GM12874 (cell line): ENCODE data around the gene NFX1.

Source experiments
- TF ChIP-seq, protein P1 (sequence below): IDR thresholded peaks from 2 replicates; pipeline ENCODE4 v1.5.1; 2011; ENCODE audit warnings: low read depth, mild to moderate bottlenecking, control low read depth, low read length, moderate library complexity; ENCODE audit not compliant: insufficient read depth

The NFX1 gene

DNA sequence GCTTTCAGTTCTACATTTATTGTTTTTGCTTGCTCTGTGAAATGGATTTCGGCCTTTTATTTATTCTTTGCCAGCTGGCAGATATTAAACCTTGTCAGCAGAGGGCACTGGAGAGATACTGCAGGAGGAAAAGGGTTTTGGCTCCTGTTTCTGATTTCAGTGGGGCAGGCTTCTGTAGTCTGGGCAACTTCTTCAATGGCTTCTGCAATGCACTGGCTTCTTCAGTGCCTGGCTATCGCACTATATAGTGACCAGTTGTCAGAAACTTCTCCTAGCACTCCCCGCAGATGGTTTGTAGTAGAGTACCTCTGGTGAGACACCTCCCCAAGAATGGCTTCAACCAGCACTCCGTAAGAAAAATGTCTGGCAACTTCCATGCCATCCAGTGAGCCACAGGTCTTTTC lies 3.2 kb upstream of the NFX1 start:
- TF ChIP-seq, protein P1, sequence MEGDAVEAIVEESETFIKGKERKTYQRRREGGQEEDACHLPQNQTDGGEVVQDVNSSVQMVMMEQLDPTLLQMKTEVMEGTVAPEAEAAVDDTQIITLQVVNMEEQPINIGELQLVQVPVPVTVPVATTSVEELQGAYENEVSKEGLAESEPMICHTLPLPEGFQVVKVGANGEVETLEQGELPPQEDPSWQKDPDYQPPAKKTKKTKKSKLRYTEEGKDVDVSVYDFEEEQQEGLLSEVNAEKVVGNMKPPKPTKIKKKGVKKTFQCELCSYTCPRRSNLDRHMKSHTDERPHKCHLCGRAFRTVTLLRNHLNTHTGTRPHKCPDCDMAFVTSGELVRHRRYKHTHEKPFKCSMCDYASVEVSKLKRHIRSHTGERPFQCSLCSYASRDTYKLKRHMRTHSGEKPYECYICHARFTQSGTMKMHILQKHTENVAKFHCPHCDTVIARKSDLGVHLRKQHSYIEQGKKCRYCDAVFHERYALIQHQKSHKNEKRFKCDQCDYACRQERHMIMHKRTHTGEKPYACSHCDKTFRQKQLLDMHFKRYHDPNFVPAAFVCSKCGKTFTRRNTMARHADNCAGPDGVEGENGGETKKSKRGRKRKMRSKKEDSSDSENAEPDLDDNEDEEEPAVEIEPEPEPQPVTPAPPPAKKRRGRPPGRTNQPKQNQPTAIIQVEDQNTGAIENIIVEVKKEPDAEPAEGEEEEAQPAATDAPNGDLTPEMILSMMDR: peak; percentile 70

DNA sequence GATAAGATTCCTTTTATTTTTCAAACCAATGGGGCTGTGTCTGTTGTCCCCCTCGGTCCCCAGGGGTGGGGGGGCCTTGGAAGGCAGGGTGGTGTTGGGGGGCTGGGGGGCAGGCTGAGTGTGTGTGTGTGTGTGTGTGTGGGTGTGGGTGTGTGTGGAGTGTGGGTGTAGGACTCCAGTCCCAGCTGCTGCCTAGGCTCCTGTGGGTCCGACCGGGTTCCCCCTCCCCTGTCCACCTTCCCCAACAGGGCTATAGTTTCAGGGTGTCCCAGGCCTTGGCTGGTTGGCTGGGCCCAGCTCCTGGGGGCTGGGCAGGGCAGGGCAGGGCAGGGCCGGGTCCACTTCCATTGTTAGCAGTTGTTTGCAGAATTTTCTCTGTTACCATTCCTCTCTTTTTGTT lies 2.1 kb upstream of the NFX1 start:
- TF ChIP-seq, protein P1: no peak

DNA sequence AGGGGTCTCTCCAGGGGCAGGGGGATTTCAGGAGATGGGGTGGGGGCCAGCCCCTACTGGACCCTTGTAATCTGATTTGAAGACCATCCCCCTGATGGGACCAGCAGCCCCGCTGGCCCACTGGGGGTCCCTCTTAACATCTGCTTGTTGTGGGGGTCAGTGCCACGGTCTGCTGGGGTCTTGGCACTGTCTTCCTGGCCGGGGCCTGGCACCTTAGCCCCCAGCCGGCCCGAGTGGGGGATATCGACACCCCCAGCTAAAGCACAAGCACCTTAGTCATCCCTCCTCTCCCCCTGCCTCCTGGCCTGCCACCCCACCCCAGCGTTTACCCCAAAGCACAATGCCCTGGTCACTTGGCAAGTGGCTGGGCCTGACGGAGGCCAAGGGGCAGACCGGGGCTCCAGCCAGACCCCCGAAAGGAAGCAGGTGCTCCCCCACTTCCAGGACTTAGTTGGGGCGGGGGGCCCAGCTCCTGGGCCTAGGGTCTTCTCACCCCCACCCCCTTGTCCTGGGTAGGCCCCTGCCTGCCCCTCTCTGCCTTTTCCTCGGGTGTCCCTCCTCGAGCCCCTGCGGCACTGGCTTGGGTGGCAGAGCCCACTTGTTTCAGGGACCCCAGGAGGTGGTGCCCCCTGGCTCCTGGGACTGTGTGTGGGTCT lies 1.4 kb upstream of the NFX1 start:
- TF ChIP-seq, protein P1: no peak

DNA sequence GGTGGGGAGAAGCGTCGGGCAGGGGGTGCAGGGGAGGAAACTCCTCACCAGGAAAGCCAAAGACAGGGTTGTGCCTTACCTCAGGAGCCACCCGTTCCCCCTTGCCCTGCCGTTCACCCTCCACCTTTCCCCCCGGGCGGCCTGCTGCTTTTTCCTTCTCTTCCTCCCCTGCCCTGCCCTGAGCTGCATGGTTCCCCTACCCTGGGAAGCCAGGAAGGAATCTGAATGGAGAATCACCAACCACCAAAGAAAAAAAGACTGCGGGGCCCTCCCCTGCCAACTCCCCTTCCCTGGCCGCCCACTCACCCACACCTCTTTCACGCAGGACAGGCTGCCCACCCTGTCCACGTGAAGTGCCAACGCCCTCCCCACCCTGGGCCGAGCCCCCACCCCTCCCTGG lies 820 bp upstream of the NFX1 start:
- TF ChIP-seq, protein P1: no peak

DNA sequence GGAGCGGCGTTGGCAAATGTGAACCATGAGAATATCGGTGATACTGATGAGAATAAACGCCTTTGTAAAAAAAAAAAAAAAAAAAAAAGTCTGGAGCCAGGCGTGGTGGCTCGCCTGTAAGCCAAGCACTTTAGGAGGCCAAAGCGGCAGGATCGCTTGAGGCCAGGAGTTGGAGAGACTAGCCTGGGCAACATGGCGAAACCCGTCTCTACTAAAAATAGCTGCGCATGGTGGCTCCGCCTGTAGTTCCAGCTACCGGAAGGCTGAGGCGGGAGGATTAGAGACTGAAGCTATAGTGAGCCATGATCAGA lies 425 bp upstream of the NFX1 start:
- TF ChIP-seq, protein P1: no peak

DNA sequence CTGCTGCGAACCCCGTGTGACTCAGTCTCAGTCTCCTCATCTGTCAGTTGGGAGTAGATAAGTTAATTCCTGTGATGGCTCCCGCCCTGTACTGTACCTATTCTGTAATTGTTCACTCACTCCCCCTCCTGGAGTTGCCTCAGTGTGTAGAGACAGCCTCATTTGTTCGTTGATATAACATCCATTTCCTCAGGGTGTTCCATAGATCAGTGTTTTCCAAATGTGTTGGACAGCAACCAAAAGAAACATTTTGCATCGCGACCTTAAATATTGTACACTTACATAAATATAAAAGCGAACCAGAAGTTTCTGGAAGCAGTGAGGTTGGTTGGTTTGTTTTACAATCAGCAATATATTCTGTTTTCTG lies 698 bp downstream of the NFX1 start:
- TF ChIP-seq, protein P1: no peak

DNA sequence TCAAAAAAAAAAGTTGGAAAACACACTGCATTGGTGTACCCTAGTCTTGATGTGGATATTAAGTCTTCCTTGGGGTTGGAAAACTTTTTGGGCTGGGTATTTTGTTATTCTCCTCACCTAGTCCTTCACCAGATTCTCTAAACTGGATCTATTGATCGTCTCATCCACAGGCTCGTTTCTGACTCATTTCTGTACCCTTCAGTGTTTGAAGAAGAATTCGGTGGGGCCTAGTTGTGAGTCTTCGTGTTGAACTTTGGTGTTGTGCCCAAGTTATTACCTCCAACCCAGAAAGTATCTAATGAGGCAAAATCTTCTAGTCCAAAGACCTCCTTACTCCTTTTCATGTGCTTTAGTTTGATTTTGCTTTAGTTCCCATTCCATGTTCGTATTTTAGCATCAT lies 1.6 kb downstream of the NFX1 start:
- TF ChIP-seq, protein P1: no peak

DNA sequence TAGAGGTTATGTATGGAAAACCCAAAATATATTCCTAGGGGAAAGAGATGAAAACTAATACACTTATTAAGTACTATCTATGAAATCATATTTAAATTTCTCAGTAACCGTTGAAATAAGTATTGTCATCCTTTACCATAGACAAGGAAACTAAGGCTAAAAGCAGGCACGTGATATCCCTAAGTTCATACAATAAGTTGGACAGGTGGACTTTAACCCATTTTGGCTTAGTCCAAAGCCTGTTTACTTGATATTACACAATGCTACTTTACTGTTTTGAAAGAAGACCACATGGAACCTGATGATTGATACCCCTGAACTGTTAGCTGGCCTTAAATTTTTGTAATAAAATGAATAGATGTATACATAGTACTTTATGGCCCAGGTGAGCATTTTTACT lies 3.5 kb downstream of the NFX1 start:
- TF ChIP-seq, protein P1: no peak
